Activated CD8-positive, alpha-beta memory T cell treated with anti-CD3 and anti-CD28 coated beads, Interleukin-2, amount 50 U/mL, for 4 hours (primary cell): Measurements from ENCODE around the gene EMP3.
"Not testable (repeated sequence)": the region's sequence is repeated elsewhere in the genome, so short reads cannot be mapped to it uniquely, and the experiment has no call there.

Experiments used
- DNase-seq: peaks from one replicate; pipeline ENCODE4 v3.0.0-alpha.2; 2020

EMP3 gene

GRCh38 chr19:48348737-48349136 lies 23.4 kb downstream of the EMP3 start:
- DNase-seq, result no peak

DNA sequence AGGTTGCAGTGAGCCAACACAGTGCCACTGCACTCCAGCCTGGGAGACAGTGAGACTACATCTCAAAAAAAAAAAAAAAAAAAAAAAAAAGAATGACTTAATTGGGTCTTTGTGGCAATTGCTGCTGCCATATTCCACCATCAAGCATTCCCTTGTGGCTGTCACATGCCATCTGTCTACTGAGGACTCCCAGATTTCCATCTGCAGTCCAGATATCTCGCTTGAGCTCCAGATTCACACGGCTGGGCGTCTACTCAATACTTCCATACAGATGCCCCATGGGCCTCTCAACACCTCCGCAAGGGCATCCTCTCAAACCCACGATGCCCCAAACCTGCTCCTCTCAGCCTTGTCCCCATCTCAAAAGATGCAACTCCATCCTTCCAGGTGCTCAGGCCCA lies 25.5 kb downstream of the EMP3 start:
- no peak for DNase-seq

DNA sequence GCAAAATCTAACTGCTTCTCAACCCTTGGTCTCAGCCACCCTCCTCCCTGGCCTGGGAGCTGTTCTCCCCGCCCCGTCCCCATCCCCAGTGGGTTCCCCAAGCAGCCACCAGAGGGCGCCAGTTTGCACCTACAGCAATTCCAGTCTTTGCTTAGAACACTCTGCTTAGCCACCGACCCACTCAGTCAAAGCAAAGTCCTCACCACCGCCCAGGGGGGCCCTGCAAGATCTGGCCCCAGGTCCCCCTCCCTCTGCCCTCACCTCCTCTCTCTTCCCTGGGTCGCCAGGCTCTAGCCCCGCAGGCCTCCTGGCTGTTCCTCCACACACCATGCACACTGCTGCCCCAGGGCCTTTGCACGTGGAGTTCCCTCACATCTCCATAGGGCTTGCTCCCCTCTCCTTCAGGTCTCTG lies 26.0 kb downstream of the EMP3 start:
- DNase-seq, result peak; percentile 78

DNA sequence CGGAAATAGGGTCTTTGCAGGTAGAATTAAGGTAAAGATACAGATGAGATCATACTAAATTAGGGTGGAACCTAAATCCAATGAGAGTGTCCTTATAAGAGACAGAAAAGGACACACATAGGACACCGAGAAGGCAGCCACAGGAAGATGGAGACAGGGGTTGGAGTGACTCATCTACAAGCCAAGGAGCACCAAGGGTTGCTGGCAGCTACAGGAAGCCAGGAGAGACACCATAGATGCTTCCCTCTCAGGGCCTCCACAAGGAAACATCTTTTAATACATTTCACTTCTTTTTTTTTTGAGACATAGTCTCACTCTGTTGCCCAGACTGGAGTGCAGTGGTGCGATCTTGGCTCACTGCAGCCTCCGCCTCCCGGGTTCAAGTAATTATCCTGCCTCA lies 28.3 kb downstream of the EMP3 start:
- no peak for DNase-seq

GRCh38 chr19:48354332-48354992 lies 29.1 kb downstream of the EMP3 start:
- no peak for DNase-seq

- no peak for DNase-seq
These were observed 30.1 kb downstream of the EMP3 start for GRCh38 chr19:48355365-48355954.

DNA sequence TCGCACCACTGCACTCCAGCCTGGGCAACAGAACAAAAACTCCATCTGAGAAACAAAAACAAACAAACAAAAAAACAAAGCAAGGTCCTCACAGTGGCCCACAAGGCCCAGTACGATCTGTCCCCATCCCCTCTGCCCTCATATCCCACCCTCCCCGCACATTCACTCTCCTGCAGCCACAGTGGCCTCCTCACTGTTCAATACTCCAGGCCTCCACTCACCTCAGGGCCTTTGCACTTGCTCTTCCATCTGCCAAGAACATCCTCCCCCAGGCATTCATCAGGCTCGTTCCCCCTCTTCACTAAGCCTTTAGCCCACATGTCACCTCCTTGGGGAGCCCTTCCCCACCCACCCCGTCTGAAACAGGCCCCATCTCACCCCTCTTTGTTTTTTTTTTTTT lies 33.8 kb downstream of the EMP3 start:
- DNase-seq, result no peak

- no peak for DNase-seq
These were observed 36.6 kb downstream of the EMP3 start for GRCh38 chr19:48361912-48362311.

- peak; percentile 89 for DNase-seq
These were observed 37.6 kb downstream of the EMP3 start for GRCh38 chr19:48362716-48363499.

DNA sequence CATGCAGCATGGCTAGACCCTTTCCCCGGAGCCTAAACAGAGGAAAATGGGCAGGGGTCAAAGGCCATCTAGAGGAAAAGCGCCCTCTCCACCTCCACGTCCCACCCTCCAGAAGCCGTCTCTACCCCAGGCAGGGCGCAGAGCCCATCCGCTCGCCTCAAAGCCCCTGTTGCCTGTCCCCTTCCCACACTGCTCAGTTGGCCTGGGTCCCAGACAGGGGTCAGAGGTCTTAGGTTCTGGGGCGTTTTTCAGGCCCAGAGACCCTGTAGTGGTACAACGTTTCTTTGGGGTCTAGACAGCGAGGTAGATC lies 38.1 kb downstream of the EMP3 start:
- no peak for DNase-seq

GRCh38 chr19:48363810-48364597 lies 38.7 kb downstream of the EMP3 start, which contains the start of the genes SYNGR4 and TMEM143:
SYNGR4 (plus strand) TSS chr19:48364367; CDS start chr19:48365843, 1,476 bp downstream.
TMEM143 (minus strand) TSS chr19:48363940; CDS start chr19:48363920, 20 bp downstream.
- peak; percentile 96 for DNase-seq

- no peak for DNase-seq
These were observed 39.4 kb downstream of the EMP3 start for GRCh38 chr19:48364598-48365348.

- no peak for DNase-seq
These were observed 40.2 kb downstream of the EMP3 start for GRCh38 chr19:48365602-48366001.

GRCh38 chr19:48367855-48368254 lies 42.5 kb downstream of the EMP3 start:
- no peak for DNase-seq

GRCh38 chr19:48368936-48369335 lies 43.6 kb downstream of the EMP3 start:
- DNase-seq, result no peak

DNA sequence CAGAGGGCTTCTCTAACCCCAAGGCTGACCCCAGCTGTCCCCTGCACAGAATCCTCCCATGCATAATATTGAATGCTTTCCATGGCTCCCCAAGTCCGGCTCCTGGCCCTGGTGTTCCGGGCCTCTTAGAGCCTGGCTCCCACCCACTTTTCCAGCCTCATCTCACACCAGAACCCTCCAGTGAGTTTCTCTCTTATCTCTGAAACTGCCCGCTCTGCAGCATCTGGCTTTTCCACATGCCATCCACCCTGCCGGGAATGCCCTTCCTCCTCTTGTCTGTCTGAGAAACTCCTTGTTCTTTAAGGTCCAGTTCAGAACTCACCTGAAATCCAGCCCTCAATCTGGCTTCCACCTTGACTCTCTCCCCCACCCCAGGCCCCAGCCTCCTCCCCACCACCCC lies 45.6 kb downstream of the EMP3 start:
- DNase-seq, result no peak

- no peak for DNase-seq
These were observed 46.0 kb downstream of the EMP3 start for GRCh38 chr19:48371367-48371766.

- not testable (repeated sequence) for DNase-seq
These were observed 46.4 kb downstream of the EMP3 start for GRCh38 chr19:48371771-48372170.

DNA sequence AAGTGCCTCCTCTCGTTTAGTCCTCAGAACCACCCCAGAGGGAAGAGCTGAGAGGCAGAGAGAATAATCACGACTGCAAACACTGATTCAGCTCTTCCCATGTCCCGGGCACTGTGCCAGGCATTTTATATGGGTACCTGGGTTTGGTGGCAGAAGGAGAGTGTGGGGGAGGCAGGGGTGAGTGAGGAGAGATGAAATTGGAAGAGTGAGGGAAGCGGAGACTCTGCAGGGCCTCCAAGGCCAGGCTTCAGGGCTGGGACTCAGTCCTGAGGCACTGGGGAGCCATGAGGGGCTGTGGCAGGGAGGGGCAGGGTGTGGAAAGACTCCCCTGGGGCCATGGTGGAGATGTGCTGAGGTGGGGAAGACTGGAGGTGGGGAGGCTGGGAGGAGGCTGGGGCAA lies 47.6 kb downstream of the EMP3 start:
- no peak for DNase-seq

DNA sequence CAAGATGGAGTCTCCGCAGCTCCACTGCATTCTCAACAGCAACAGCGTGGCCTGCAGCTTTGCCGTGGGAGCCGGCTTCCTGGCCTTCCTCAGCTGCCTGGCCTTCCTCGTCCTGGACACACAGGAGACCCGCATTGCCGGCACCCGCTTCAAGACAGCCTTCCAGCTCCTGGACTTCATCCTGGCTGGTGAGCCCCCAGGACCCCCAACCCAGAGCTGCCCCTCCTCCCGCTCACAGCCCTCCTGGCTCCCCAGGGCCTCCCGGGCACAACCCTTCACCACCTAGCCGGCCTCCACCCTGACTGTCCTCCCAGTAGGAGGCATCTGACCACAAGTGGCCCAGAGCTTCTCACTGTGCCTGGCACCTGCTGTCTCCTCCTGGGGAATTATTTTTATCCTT lies 48.2 kb downstream of the EMP3 start:
- DNase-seq, result no peak

GRCh38 chr19:48378194-48378570 lies 52.8 kb downstream of the EMP3 start:
- DNase-seq, result no peak

- DNase-seq, result no peak
These were observed 53.7 kb downstream of the EMP3 start for GRCh38 chr19:48379058-48379457.
